ENCODE measurements around the gene ADGRG3. TPM values are rescaled to one million over a fixed set of nuclear protein-coding genes. Genes with fewer than 3 reads are reported as not detected.
"Not testable (repeated sequence)": the region's sequence is repeated elsewhere in the genome, so short reads cannot be mapped to it uniquely, and the experiment has no call there.

Gene ADGRG3
- total RNA-seq, 1 donor from 2014 or later = not detected

DNA sequence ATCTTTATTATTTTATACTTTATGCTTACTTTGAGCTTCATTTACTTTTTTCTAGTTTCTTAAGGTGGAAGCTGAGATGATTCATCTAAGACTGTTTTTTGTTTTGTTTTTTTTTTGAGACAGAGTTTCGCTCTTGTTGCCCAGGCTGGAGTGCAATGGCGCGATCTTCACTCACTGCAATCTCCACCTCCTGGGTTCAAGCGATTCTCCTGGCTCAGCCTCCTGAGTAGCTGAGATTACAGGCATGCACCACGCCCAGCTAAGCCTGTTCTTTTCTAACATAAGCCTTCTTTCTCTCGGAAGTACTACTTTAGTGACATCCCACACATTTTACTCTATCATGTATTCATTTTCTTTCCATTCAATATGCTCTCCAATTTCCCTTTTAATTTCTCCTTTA lies 44.5 kb downstream of the ADGRG3 start:
- intact Hi-C loops (cut with micrococcal nuclease) = not testable (repeated sequence)

DNA sequence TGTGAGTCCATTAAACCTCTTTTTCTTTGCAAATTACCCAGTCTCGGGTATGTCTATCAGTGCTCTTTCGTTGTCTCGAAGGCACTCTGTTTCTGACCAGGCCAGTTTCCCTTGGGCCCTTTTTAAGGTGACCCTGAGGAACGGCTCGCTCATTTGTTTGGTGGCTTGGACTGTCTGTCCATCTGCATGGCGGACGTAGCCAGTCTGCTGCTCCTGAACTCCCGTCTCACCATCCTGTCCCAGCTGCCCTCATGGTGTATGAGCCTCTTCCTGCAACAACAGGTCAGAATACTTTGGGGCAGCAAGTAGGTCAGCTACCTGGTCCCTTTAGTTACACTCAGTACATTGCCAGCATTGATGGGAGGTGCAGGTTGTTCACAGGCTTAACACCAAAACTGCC lies 45.5 kb downstream of the ADGRG3 start:
- intact Hi-C loops (cut with micrococcal nuclease) = no loop called here

DNA sequence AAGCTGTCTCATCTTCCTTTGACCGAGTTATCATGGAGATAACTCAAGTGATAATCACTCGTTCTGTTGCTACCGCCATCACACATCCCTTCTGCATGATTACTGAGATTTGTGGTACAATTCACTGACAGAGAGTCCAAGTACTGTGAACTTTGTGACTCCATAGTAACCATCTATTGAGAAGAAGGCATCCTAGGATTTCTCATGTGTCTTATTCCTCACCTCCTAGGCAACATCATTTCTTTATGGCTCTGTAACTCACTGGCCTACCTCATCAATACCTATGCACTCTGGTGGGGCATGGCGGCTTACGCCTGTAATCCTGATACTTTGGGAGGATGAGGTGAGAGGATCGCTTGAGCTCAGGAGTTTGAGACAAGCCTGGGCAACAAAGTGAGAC lies 45.9 kb downstream of the ADGRG3 start:
- intact Hi-C loops (cut with micrococcal nuclease) = no loop called here

DNA sequence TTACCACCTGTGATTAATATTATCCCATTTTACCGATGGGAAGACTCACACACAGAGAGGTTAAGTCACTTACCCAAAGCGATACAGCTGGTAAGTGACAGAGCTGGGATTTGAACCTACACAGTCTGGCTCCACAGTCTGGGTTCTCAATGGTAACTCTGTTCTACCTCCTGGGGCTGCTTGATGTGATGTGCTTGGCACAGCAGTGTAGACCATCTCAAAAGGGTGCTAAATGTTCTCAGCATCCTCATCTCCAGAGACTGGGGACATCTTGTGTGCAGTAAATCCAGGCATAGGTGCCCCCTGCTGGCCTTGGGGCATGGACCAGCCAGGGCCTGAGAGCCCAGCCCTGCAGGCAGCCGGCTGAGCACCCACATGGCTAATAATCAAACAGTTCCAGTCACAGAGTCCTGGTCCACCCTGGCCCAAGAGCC lies 52.1 kb downstream of the ADGRG3 start:
- intact Hi-C loops (cut with micrococcal nuclease) = loop anchor here (1.0 to 5.0 kb wide), 3 partner anchors 73 to 144 kb away; no protein-coding TSS in a partner anchor

DNA sequence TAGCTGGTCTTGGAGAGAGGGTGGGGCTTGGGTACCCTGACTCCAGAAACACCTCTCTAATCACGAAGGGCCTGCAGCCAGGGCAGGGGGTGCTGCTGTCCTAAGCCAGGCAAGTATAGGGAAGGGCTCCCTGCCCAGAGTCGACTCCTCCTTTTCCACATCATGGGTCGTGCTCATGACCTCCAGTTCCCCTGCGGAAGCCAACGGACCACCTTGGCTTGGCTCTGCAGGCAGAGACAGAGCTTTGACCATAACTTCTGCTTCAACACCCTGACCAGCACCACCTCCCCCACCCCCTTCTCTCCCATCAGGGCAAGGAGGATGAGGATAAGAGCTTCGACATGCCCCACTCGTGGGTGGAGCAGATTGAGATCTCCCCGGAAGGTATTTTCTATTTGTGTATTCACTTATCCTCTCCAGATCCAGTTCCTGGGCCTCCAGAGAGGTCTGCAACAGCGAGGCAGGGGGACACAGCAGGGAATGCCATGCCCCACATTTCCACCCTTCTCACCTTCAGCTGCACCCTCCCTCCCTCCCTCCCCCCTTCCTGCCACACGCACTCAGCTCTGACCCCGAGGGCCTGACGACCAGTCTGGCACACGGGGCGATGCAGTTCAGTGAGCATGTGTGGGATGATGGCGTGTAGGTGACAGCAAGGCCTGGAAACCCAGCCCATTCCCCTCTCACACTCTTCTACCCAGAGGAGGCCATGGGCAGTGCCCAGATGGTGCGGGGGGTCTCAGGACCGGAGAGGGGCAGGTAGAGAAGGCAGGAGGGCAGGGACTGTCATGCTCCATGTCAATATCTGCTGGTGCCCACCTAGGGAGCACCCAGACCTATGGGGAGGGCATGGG lies 53.5 kb downstream of the ADGRG3 start:
- intact Hi-C loops (cut with micrococcal nuclease) = loop anchor here (5.0 kb wide), 2 partner anchors 74 to 129 kb away; no protein-coding TSS in a partner anchor

DNA sequence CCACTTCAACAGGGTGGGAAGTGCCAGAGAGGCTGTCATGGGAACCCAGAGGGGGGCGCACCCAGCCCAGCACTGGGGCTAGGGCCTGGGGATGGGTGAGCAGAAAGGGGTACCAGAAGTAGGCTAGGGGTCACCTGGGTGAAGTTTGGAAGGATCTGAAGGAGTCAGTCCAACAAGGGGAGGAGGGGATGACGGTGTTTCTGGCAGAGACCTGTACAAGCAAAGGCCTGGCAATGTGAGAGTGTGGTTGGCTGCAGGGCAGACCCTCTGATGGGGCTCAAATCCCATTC lies 54.0 kb downstream of the ADGRG3 start:
- intact Hi-C loops (cut with micrococcal nuclease) = loop anchor here (5.0 kb wide), 2 partner anchors 75 to 130 kb away; no protein-coding TSS in a partner anchor

DNA sequence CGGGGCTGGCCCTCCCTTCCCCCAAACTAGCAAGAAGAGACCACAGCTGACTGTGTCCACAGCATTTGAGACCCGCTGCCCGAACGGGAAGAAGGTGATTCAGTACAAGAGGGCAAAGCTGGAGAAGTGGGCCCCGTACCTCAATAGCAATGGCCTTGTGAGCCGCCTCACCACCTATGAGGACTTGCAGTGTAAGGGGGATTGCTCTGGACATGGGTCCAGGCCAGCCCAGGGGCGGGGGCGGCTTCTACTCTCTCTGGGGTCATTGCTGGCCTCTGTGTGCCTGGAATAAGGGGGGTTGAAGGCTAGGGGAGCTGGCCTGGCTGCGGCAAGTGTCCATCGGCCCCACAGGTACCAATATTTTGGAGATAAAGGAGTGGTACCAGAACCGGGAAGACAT lies 54.5 kb downstream of the ADGRG3 start:
- intact Hi-C loops (cut with micrococcal nuclease) = loop anchor here (5.0 kb wide), 2 partner anchors 75 to 130 kb away; no protein-coding TSS in a partner anchor

DNA sequence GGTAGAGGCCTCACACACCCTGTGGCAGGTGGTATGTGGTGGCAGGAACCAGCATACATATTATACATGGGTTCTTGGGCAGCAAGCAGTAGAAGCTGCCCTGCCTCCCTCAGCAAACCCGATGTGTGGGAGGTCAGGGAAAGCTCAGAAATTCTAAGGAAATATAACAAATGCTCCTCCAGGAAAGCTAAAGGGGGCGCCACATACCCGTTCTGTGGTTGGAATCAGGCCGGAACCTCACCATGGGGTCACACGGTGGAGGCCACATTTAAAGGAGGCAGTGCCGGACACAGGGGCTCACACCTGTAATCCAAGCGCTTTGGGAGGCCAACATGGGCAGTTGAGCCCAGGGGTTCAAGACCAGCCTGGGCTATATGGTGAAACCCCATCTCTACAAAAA lies 55.1 kb downstream of the ADGRG3 start:
- intact Hi-C loops (cut with micrococcal nuclease) = loop anchor here (5.0 kb wide), 2 partner anchors 76 to 131 kb away; no protein-coding TSS in a partner anchor

DNA sequence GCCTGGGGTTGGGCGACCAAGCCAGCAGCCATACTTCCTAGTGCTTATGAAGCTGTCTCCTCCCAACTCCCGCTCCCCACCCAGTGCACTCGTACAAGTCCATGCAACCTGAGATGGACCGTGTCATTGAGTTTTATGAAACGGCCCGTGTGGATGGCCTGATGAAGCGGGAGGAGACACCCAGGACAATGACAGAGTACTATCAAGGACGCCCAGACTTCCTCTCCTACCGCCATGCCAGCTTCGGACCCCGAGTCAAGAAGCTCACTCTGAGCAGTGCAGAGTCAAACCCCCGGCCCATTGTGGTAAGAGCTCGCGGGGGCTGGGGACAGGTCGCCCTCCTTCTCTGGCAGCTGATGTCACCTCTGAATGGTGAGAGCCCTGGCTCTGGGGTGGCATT lies 56.4 kb downstream of the ADGRG3 start:
- intact Hi-C loops (cut with micrococcal nuclease) = loop anchor here (5.0 kb wide), 2 partner anchors 77 to 132 kb away; no protein-coding TSS in a partner anchor

DNA sequence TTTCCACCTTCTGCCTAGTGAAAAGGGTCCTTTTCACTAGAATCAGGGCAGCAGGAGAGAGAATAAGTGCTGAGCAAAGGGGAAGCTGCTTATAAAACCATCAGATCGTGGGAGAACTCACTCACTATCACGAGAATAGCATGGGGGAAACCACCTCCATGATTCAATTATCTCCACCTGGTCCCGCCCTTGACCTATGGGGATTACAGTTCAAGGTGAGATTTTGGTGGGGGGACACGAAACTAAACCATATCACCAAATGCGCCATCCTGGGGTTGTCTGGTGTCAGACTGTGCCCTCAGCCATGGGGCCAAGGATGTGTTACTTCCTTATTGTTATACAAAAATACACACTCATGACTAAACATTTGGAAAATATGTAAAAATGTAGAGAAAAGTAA lies 57.0 kb downstream of the ADGRG3 start:
- intact Hi-C loops (cut with micrococcal nuclease) = no loop called here

DNA sequence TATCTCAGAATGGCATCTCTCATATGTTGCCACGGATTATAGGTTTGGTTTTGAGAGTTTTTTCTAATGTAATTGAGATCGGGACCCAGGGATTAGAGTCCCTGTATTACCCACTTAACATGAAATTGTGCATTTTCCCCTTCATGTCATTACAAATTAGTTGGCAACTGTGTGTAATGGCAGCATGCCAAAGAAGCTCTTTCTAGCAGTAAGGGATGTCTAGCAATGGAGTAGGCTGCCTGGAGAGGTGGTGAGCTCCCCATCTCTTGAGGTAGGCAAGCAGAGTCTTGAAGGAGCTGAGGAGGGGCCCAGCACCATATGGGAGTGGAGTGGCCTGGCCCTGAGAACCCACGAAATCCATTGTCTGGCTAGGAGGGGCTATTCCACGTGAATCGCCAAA lies 57.4 kb downstream of the ADGRG3 start:
- intact Hi-C loops (cut with micrococcal nuclease) = no loop called here

DNA sequence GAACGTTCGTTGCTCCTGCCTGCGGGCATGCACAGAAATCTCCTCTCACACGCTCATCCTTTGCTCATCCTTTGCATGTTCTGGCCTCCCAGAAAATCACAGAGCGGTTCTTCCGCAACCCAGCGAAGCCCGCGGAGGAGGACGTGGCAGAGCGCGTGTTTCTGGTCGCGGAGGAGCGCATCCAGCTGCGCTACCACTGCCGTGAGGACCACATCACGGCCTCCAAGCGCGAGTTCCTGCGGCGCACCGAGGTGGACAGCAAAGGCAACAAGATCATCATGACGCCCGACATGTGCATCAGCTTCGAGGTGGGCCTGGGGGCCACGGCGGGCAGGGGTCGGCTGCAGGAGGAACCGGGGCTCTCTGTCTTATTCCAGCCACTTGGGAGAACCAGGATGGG lies 57.9 kb downstream of the ADGRG3 start:
- intact Hi-C loops (cut with micrococcal nuclease) = no loop called here

DNA sequence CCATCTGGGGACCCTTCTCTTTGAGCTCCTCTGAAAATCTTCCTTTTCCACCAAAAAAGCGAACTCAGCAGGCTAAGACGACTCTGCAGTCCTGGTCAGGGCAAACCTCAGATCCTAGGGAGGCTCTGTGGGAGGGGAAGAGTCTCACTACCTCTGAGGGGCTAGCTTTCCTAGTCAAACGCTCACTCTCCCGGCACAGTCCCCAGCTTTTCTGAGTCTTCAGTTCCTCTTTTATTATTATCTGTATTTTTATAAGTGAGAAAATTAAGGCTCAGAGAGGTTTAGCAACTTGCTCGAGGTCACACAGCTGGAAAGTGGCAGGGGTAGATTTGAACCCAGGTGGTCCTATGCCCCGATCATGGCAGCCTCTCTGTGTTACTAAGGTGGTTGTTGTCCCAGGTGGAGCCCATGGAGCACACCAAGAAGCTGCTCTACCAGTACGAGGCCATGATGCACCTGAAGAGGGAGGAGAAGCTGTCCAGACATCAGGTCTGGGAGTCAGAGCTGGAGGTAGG lies 58.4 kb downstream of the ADGRG3 start:
- intact Hi-C loops (cut with micrococcal nuclease) = no loop called here

DNA sequence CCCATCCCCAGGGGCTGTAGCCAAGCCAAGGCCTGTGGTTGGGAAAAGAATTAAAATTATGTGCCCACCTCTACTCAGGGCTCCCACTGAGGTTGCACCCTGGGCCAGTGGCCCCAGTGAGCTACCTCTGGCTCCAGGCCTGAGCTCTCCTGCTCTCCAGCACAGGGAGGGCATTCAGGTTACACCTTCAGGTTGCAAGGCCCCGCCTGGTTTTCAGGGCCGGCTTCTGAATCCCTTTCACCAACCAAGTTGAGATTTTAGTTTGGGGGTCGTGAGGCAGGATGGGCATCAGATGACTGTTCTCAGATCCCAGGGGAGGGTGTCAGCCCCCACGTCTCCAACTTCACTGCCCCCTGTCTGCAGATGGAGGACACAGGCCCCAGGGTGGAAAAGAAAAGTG lies 59.5 kb downstream of the ADGRG3 start:
- intact Hi-C loops (cut with micrococcal nuclease) = no loop called here

DNA sequence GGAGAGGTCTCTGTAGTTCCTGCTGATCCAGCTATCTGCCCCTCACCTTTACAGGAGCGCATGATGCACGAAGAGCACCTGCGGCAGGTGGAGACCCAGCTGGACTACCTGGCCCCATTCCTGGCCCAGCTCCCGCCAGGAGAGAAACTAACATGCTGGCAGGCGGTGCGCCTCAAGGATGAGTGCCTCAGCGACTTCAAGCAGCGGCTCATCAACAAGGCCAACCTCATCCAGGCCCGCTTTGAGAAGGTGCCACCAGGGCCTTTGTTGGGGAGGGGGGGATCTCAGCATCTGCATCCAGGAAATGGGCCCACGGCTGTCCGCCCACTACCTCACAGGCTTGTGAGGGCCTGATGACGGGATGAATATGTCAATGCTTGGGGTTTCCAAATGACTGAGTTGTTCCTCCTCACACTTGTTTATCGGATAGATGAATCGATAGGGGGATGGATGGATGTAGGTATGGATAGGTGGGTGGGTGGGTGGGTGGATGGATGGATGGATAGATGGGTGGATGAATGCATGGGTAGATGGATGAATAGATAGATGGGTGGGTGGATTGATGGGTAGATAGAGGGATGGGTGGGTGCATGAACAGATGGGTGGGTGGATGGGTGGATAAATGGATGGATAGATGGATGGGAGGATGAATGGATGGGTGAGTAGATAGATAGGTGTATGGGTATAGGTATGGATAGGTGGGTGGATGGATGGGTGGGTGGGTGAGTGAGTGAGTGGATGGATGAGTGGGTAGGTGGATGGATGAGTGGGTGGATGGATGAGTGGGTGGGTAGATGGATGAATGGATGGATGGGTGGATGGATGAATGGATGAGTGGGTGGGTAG lies 60.5 kb downstream of the ADGRG3 start:
- intact Hi-C loops (cut with micrococcal nuclease) = no loop called here

DNA sequence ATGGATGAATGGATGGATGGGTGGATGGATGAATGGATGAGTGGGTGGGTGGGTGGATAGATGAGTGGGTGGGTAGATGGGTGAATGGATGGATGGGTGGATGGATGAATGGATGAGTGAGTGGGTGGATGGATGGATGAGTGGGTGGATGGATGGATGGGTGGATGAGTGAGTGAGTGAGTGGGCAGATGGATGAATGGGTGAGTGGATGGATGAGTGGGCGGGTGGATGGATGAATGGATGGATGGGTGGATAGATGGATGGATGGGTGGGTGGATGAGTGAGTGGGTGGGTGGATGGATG lies 61.0 kb downstream of the ADGRG3 start:
- intact Hi-C loops (cut with micrococcal nuclease) = no loop called here

DNA sequence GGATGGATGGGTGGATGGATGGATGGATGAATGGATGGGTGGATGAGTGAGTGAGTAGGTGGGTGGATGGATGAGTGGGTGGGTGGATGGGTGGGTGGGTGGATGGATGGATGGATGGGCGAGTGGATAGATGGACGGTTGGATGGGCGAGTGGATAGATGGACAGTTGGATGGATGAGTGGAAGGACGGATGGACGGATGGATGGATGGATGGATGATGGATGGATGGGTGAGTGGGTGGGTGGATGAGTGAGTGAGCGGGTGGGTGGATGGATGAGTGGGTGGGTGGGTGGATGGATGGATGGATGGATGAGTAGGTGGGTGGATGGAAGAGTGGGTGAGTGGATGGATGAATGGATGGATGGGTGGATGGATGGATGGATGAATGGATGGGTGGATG lies 61.7 kb downstream of the ADGRG3 start:
- intact Hi-C loops (cut with micrococcal nuclease) = not testable (repeated sequence)

DNA sequence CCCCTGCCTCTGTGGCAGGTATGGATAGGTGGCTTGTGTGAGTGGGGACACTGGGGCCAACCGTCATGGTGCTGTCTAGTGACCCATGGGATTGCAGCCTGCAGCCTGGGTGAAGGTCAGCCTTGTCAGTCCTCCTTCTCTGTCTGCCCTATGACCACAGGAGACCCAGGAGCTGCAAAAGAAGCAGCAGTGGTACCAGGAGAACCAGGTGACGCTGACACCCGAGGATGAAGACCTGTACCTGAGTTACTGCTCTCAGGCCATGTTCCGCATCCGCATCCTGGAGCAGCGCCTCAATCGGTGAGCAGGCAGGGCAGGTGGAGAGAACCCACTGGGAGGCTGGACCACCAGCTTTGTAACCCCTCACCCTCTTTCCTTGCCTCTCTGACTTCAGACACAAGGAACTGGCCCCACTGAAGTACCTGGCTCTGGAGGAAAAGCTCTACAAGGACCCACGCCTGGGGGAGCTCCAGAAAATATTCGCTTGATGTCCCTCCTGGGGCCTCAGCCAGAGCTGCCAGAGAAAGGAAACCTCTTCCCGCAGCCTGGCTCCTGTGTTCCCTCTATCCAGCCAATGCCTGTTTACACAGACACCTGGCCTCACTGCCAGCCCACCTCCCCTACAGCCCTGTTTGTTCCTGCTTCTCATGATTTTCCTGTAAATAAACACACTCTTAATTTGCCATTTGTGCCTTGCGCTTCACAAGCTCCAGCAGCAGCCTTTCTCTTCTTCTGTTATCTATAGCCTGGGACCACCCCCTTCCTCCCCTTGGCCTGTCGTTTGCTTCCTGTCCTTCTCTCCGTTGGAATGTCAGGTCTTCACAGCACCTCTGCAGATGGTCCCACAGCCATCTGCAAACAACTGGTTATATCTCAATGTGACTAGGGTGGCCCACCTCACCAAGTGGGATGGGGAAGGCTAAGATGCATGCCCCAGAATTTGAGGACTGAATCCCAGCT lies 62.9 kb downstream of the ADGRG3 start:
- intact Hi-C loops (cut with micrococcal nuclease) = no loop called here

DNA sequence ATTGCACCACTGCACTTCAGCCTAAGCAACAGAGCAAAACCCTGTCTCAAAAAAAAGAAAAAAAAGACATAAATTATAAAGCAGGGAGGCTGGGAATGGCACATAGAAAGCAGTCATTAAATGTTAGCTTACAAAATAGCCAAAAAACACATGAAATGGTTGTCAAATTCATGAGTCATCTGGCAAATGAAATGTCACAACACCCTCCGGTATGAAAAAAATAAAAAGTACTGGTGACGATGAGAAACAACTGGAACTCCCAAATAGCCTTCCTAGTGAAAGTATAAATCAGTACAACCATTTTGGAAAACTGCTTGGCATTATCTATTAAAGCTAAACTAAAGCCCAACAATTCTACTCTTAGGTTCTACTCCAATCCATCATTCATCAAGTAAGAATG lies 63.9 kb downstream of the ADGRG3 start:
- intact Hi-C loops (cut with micrococcal nuclease) = no loop called here

DNA sequence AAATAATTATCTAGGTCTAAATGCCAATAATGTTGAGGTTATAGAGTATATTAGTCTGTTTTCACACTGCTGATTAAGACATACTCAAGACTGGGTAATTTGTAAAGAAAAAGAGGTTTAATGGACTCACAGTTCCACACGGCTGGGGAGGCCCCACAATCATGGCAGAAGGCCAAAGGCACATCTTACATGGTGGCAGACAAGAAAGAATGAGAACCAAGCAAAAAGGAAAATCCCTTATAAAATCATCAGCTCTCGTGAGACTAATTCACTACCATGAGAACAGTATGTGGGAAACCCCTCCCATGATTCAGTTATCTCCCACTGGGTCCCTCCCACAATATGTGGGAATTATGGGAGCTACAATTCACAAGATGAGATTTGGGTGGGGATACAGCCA lies 64.6 kb downstream of the ADGRG3 start:
- intact Hi-C loops (cut with micrococcal nuclease) = no loop called here

DNA sequence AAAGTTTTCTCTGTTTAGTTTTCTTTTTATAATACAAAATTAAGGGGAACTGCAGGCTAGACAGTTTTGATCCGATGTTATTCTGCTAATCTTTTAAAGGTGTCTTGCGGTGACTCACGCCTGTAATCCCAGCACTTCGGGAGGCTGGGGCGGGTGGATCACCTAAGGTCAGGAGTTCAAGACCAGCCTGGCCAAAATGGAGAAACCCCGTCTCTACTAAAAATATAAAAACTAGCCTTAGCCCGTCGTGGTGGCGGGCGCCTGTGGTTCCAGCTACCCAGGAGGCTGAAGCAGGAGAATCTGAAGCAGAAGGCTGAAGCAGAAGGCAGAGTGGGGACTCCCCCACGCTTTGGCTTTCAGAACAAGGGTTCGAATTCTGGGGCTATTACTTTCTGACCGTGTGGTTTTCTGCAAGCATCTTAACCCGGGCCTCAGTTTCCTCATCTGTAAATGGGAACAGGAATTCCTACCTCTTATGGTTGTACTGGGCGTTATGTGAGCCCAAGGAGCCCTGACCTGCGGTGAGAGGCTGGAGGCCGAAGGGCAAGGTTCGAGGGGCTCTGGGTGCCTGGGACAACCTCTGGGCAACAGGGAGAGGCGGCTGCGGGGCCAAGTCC lies 66.3 kb downstream of the ADGRG3 start:
- intact Hi-C loops (cut with micrococcal nuclease) = no loop called here

Data from T-helper 2 cell treated with Interferon-gamma antibody and Interleukin-4, amounts not matched to agents 100 ng/mL and 5 ng/mL, for 36 hours (primary cell).